KOPT-K1 (cell line): ENCODE data around the gene ZNF77.
"Not testable (repeated sequence)": the region's sequence is repeated elsewhere in the genome, so short reads cannot be mapped to it uniquely, and the experiment has no call there.

ENCODE experiments used
- H3K27ac ChIP-seq: fragments of 200-600 bp; sonication (generic); 2 replicates; pipeline ENCODE4 v1.5.1; 2016; ENCODE audit warnings: antibody characterized with exemption, mild to moderate bottlenecking, low read depth, low read length; ENCODE audit not compliant: poor library complexity, severe bottlenecking
- H3K36me3 ChIP-seq: fragments of 200-600 bp; sonication (generic); 2 replicates; pipeline ENCODE4 v1.5.1; 2017; ENCODE audit warnings: antibody characterized with exemption, mild to moderate bottlenecking, low read length, moderate library complexity; ENCODE audit not compliant: insufficient read depth
- H3K9me3 ChIP-seq: fragments of 200-600 bp; sonication (generic); 2 replicates; pipeline ENCODE4 v1.5.1; 2017; ENCODE audit warnings: antibody characterized with exemption, low read length, mild to moderate bottlenecking; ENCODE audit not compliant: insufficient read depth, poor library complexity, severe bottlenecking

Gene ZNF77

GRCh38 chr19:2977746-2978138, 33.0 kb upstream of the ZNF77 start:
- H3K9me3 ChIP-seq, result no peaks in the 10 kb centered on the region
- H3K27ac ChIP-seq, result no peak overlapping the region
- H3K36me3 ChIP-seq, result no peaks in the 10 kb centered on the region

- Histone ChIP-seq H3K36me3 (no peaks in the 10 kb centered on the region), H3K27ac (no peak within 1 kb of the TSS), H3K9me3 (no peaks in the 10 kb centered on the region)
Measured at GRCh38 chr19:2977001-2977745, 32.4 kb upstream of the ZNF77 start, which contains the start of gene TLE6. Gene TLE6 (plus strand): TSS chr19:2977564. CDS start chr19:2978234, 670 bp downstream.

GRCh38 chr19:2976609-2977000, 31.8 kb upstream of the ZNF77 start:
- no peaks in the 10 kb centered on the region for H3K36me3 ChIP-seq
- no peak overlapping the region for H3K27ac ChIP-seq
- H3K9me3 ChIP-seq, result no peaks in the 10 kb centered on the region

GRCh38 chr19:2974342-2975041, 29.7 kb upstream of the ZNF77 start:
- no peak overlapping the region for H3K27ac ChIP-seq
- H3K36me3 ChIP-seq, result no peaks in the 10 kb centered on the region
- no peaks in the 10 kb centered on the region for H3K9me3 ChIP-seq

- H3K27ac ChIP-seq, result no peak overlapping the region
- no peaks in the 10 kb centered on the region for H3K36me3 ChIP-seq
- no peaks in the 10 kb centered on the region for H3K9me3 ChIP-seq
Measured at GRCh38 chr19:2973229-2973628, 28.5 kb upstream of the ZNF77 start.

GRCh38 chr19:2970201-2970835, 25.5 kb upstream of the ZNF77 start:
- H3K27ac ChIP-seq, result no peak overlapping the region
- no peaks in the 10 kb centered on the region for H3K9me3 ChIP-seq
- H3K36me3 ChIP-seq, result no peaks in the 10 kb centered on the region

GRCh38 chr19:2969104-2969504, 24.3 kb upstream of the ZNF77 start:
- Histone ChIP-seq H3K9me3 (no peaks in the 10 kb centered on the region), H3K27ac (no peak overlapping the region), H3K36me3 (no peaks in the 10 kb centered on the region)

GRCh38 chr19:2967972-2968371, 23.2 kb upstream of the ZNF77 start:
- H3K36me3 ChIP-seq, result no peaks in the 10 kb centered on the region
- H3K9me3 ChIP-seq, result no peaks in the 10 kb centered on the region
- H3K27ac ChIP-seq, result no peak overlapping the region

GRCh38 chr19:2964874-2965273, 20.1 kb upstream of the ZNF77 start:
- H3K9me3 ChIP-seq, result no peaks in the 10 kb centered on the region
- H3K36me3 ChIP-seq, result no peaks in the 10 kb centered on the region
- H3K27ac ChIP-seq, result no peak overlapping the region

GRCh38 chr19:2963631-2964030, 18.9 kb upstream of the ZNF77 start:
- not testable (repeated sequence) for H3K27ac ChIP-seq, H3K36me3 ChIP-seq, H3K9me3 ChIP-seq

GRCh38 chr19:2963122-2963521, 18.4 kb upstream of the ZNF77 start:
- Histone ChIP-seq H3K36me3 (no peaks in the 10 kb centered on the region), H3K9me3 (no peaks in the 10 kb centered on the region), H3K27ac (no peak overlapping the region)

GRCh38 chr19:2962018-2962670, 17.4 kb upstream of the ZNF77 start:
- no peaks in the 10 kb centered on the region for H3K9me3 ChIP-seq

GRCh38 chr19:2960120-2960519, 15.3 kb upstream of the ZNF77 start:
- no peaks in the 10 kb centered on the region for H3K9me3 ChIP-seq
- H3K36me3 ChIP-seq, result no peaks in the 10 kb centered on the region
- no peak overlapping the region for H3K27ac ChIP-seq

More at GRCh38 chr19:2962018-2962670, 17.4 kb upstream of the ZNF77 start:
- no peaks in the 10 kb centered on the region for H3K36me3 ChIP-seq
- no peak overlapping the region for H3K27ac ChIP-seq

- Histone ChIP-seq H3K27ac (no peak overlapping the region), H3K36me3 (no peaks in the 10 kb centered on the region)
Measured at GRCh38 chr19:2957160-2957559, 12.4 kb upstream of the ZNF77 start.

GRCh38 chr19:2952953-2953481, 8.2 kb upstream of the ZNF77 start:
- H3K36me3 ChIP-seq, result no peaks in the 10 kb centered on the region
- no peaks in the 10 kb centered on the region for H3K9me3 ChIP-seq

More at GRCh38 chr19:2957160-2957559, 12.4 kb upstream of the ZNF77 start:
- H3K9me3 ChIP-seq, result no peaks in the 10 kb centered on the region

More at GRCh38 chr19:2952953-2953481, 8.2 kb upstream of the ZNF77 start:
- H3K27ac ChIP-seq, result no peak overlapping the region
